ENCODE results near the gene TRIM56.

DNA sequence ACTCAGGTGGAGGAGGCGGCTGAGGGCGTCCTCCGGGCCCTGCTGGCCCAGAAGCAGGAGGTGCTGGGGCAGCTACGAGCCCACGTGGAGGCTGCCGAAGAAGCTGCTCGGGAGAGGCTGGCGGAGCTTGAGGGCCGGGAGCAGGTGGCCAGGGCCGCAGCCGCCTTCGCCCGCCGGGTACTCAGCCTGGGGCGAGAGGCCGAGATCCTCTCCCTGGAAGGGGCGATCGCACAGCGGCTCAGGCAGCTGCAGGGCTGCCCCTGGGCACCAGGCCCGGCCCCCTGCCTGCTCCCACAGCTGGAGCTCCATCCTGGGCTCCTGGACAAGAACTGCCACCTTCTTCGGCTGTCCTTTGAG is 2.8 kb downstream of the TRIM56 start:
- TF ChIP-seq, protein P1, sequence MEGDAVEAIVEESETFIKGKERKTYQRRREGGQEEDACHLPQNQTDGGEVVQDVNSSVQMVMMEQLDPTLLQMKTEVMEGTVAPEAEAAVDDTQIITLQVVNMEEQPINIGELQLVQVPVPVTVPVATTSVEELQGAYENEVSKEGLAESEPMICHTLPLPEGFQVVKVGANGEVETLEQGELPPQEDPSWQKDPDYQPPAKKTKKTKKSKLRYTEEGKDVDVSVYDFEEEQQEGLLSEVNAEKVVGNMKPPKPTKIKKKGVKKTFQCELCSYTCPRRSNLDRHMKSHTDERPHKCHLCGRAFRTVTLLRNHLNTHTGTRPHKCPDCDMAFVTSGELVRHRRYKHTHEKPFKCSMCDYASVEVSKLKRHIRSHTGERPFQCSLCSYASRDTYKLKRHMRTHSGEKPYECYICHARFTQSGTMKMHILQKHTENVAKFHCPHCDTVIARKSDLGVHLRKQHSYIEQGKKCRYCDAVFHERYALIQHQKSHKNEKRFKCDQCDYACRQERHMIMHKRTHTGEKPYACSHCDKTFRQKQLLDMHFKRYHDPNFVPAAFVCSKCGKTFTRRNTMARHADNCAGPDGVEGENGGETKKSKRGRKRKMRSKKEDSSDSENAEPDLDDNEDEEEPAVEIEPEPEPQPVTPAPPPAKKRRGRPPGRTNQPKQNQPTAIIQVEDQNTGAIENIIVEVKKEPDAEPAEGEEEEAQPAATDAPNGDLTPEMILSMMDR (IDR thresholded peaks at IDR 0.05): no peak
- no peak for TF ChIP-seq POLR2A (IDR thresholded peaks at IDR 0.05)

Data from adrenal gland (tissue), 5 donors.